Measurements from ENCODE around the gene FIGLA. TPM values are rescaled to one million over a fixed set of nuclear protein-coding genes. Genes with fewer than 3 reads are reported as not detected.

FIGLA gene
- total RNA-seq, 1 experiment from 2014 or later = not detected

DNA sequence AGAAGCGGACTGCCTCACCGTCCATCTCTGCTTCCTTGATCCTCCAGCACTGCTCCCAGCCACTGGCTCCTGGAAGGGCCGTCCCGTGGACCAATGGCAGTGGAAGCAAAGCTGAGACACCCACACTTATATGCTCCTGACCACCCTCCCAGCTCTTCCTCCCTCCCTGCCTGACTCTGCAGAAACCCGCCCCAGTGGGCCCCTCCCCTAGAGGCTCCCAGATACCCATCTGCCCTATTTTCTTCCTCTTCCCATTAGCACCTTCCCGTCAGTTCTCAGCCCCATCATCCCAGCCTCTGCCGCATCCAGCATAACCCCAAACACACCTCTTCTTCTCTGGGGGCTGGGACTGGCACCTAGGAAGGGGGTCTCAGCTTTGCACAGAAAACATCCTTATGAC, 30.1 kb upstream of the FIGLA start, which contains the start of gene CLEC4F:
Gene CLEC4F, minus strand, starts transcription at position 101 of the 400 bp plus-strand sequence. Its CDS starts 76 bp downstream, at position 25.
- intact Hi-C loops (cut with micrococcal nuclease) = no loop called here
- Histone ChIP-seq H3K36me3 (ENCODE audit: control insufficient read depth in 1 of 2, insufficient read depth in 2 of 2, low read length in 2 of 2) (no peaks in the 10 kb centered on the region), H3K27me3 (ENCODE audit: insufficient read depth, low read length) (peaks cover 9% of the 10 kb centered on the region; the same call in 1 of the 2 replicates), H3K9ac (ENCODE audit: low read length) (no peak within 1 kb of the TSS), H3K4me3 (replicated peaks in 1 of 2; ENCODE audit: low read depth in 1 of 2, low read length in 2 of 2) (no peak within 1 kb of the TSS), H3K79me2 (ENCODE audit: insufficient read depth, low read length) (no peaks in the 10 kb centered on the region), H4K20me1 (ENCODE audit: insufficient read depth) (no peaks in the 10 kb centered on the region), H2AFZ (ENCODE audit: low read depth, low read length, poor library complexity, severe bottlenecking) (no peak within 1 kb of the TSS), H3K4me1 (ENCODE audit: control insufficient read depth in 1 of 2, insufficient read depth in 2 of 2, low read length in 2 of 2) (no peaks in the 10 kb centered on the region), H3K27ac (ENCODE audit: low read depth, low read length) (no peak within 1 kb of the TSS), H3K4me2 (ENCODE audit: low read length) (no peak within 1 kb of the TSS), H3K9me3 (ENCODE audit: control insufficient read depth in 1 of 2, insufficient read depth in 1 of 2, low read depth in 1 of 2, low read length in 2 of 2) (no peaks in the 10 kb centered on the region), H3K9me2 (ENCODE audit: insufficient read depth) (no peaks in the 10 kb centered on the region)
- DNase-seq (ENCODE audit: low read depth, low spot score) = no peak
- no peak for TF ChIP-seq SRF (IDR thresholded peaks at IDR 0.05; ENCODE audit: low read depth)
- TF ChIP-seq CEBPB (IDR thresholded peaks at IDR 0.05; ENCODE audit: low read depth) = no peak
- no peak for TF ChIP-seq ZBTB33 (IDR thresholded peaks at IDR 0.05; ENCODE audit: extremely low read depth, insufficient replicate concordance, low read length)
- TF ChIP-seq ZFX (IDR thresholded peaks at IDR 0.05) = no peak
- no peak for TF ChIP-seq YY1 (IDR thresholded peaks at IDR 0.05; ENCODE audit: extremely low read depth, insufficient replicate concordance, low read depth, low read length)
- no peak for TF ChIP-seq ZNF274 (IDR thresholded peaks at IDR 0.05; ENCODE audit: low read depth, low read length)
- no peak for TF ChIP-seq POLR2A (IDR thresholded peaks at IDR 0.05; ENCODE audit: borderline replicate concordance, extremely low read depth, insufficient read depth, insufficient read length)
- TF ChIP-seq POLR2AphosphoS5 (IDR thresholded peaks at IDR 0.05; ENCODE audit: low read depth, low read length) = no peak
- no peak for TF ChIP-seq REST (IDR thresholded peaks at IDR 0.05; ENCODE audit: low read depth)
- no peak for TF ChIP-seq CBX3 (IDR thresholded peaks at IDR 0.05; ENCODE audit: low read depth)
- TF ChIP-seq RAD21 (IDR thresholded peaks at IDR 0.05; ENCODE audit: low read depth) = no peak
- TF ChIP-seq FOSL1 (IDR thresholded peaks at IDR 0.05; ENCODE audit: low read depth) = no peak
- no peak for TF ChIP-seq EZH2 (IDR thresholded peaks at IDR 0.05)
- TF ChIP-seq ELF1 (IDR thresholded peaks at IDR 0.05; ENCODE audit: borderline replicate concordance, low read depth) = no peak
- no peak for TF ChIP-seq SP1 (IDR thresholded peaks at IDR 0.05; ENCODE audit: low read depth)
- TF ChIP-seq ATF3 (IDR thresholded peaks at IDR 0.05) = no peak
- no peak for TF ChIP-seq JUND (IDR thresholded peaks at IDR 0.05)
- no peak for TF ChIP-seq TCF7L2 (IDR thresholded peaks at IDR 0.05; ENCODE audit: borderline replicate concordance, extremely low read depth, insufficient read depth, insufficient read length)
- TF ChIP-seq SIN3A (IDR thresholded peaks at IDR 0.05; ENCODE audit: low read depth) = no peak
- no peak for TF ChIP-seq MAX (IDR thresholded peaks at IDR 0.05)
- no peak for ATAC-seq
- ChIA-PET POLR2A (no interaction called here), RAD21 (ENCODE audit: low non-redundant PET in 1 of 2, low total read pairs in 2 of 2, uncharacterized antibody in 2 of 2, unreplicated experiment in 2 of 2) (no interaction called here), CTCF (no interaction called here)
- no TSS peak for BruUV-seq (replicated peaks)
